Middle frontal gyrus (tissue), 1 donor: ENCODE measurements around the gene KRT75.
"Not testable (repeated sequence)": the region's sequence is repeated elsewhere in the genome, so short reads cannot be mapped to it uniquely, and the experiment has no call there.

ENCODE experiments used
- DNase-seq: peaks from one replicate; pipeline ENCODE4 v3.0.0-alpha.2; 2015; ENCODE audit warnings: low spot score; ENCODE audit errors: extremely low spot score

Gene KRT75

GRCh38 chr12:52434081-52434733, at the start of gene KRT75:
Gene KRT75 (minus strand): TSS chr12:52434371. CDS start chr12:52434304, 67 bp downstream.
- no peak for DNase-seq

GRCh38 chr12:52480073-52480472, 45.9 kb upstream of the KRT75 start:
- no peak for DNase-seq

GRCh38 chr12:52477651-52478050, 43.5 kb upstream of the KRT75 start:
- DNase-seq: no peak

GRCh38 chr12:52474212-52474611, 40.0 kb upstream of the KRT75 start:
- DNase-seq: no peak

GRCh38 chr12:52473768-52474167, 39.6 kb upstream of the KRT75 start, which contains the start of gene KRT6C:
Gene KRT6C (minus strand): TSS chr12:52473805. CDS start chr12:52473737, 68 bp downstream.
- no peak for DNase-seq

GRCh38 chr12:52469853-52470252, 35.7 kb upstream of the KRT75 start:
- DNase-seq: no peak

- DNase-seq: no peak
Measured at GRCh38 chr12:52464897-52465296, 30.7 kb upstream of the KRT75 start.

GRCh38 chr12:52461693-52462092, 27.5 kb upstream of the KRT75 start:
- DNase-seq: no peak

- DNase-seq: no peak
Measured at GRCh38 chr12:52458861-52459260, 24.7 kb upstream of the KRT75 start.

GRCh38 chr12:52455821-52456220, 21.6 kb upstream of the KRT75 start:
- DNase-seq: no peak

- no peak for DNase-seq
Measured at GRCh38 chr12:52454411-52455201, 20.4 kb upstream of the KRT75 start.

- no peak for DNase-seq
Measured at GRCh38 chr12:52452101-52452500, 17.9 kb upstream of the KRT75 start, which contains the start of gene KRT6B. Gene KRT6B (minus strand): TSS chr12:52452146. CDS start chr12:52452078, 68 bp downstream.

- DNase-seq: no peak
Measured at GRCh38 chr12:52448228-52448627, 14.1 kb upstream of the KRT75 start.

- DNase-seq: not testable (repeated sequence)
Measured at GRCh38 chr12:52447196-52447595, 13.0 kb upstream of the KRT75 start.

- DNase-seq: no peak
Measured at GRCh38 chr12:52446367-52447045, 12.3 kb upstream of the KRT75 start.

GRCh38 chr12:52445876-52446275, 11.7 kb upstream of the KRT75 start:
- no peak for DNase-seq

GRCh38 chr12:52444647-52445595, 10.8 kb upstream of the KRT75 start:
- DNase-seq: no peak

- no peak for DNase-seq
Measured at GRCh38 chr12:52443966-52444365, 9.8 kb upstream of the KRT75 start.

GRCh38 chr12:52442600-52443061, 8.5 kb upstream of the KRT75 start:
- DNase-seq: no peak

- no peak for DNase-seq
Measured at GRCh38 chr12:52441320-52441911, 7.2 kb upstream of the KRT75 start.
